Hepatocyte (in vitro differentiated cells): Measurements from ENCODE around the gene SMAD3.

Source experiments
- CTCF ChIP-seq: fragments of 200-600 bp; sonication (generic); IDR thresholded peaks from 2 replicates; pipeline ENCODE4 v1.5.1; 2016; ENCODE audit warnings: antibody characterized with exemption, mild to moderate bottlenecking; ENCODE audit not compliant: poor library complexity
- EZH2 ChIP-seq: fragments of 200-600 bp; sonication (generic); IDR thresholded peaks from 2 replicates; pipeline ENCODE4 v1.6.1; 2016; ENCODE audit warnings: antibody characterized with exemption, mild to moderate bottlenecking, borderline replicate concordance

- TF ChIP-seq CTCF (no peak), EZH2 (no peak)
Measured at GRCh38 chr15:67192185-67192820, 126.9 kb downstream of the SMAD3 start.
